Retinal pigment epithelial cell (primary cell): Measurements from ENCODE around the gene BLID.

ENCODE experiments used
- DNase-seq: peaks from one replicate; pipeline ENCODE4 v3.0.0-alpha.2; 2010; ENCODE audit warnings: low read depth
- H3K4me3 ChIP-seq: 2 replicates; pipeline ENCODE4 v1.5.1; 2011; ENCODE audit warnings: mild to moderate bottlenecking, low read length, control low read depth, moderate library complexity
- TF ChIP-seq, protein P1 (sequence below): conservative IDR thresholded peaks from 2 replicates; pipeline ENCODE4 v1.5.1; 2011; ENCODE audit warnings: low read depth, low read length, control low read depth, inconsistent platforms

BLID gene

DNA sequence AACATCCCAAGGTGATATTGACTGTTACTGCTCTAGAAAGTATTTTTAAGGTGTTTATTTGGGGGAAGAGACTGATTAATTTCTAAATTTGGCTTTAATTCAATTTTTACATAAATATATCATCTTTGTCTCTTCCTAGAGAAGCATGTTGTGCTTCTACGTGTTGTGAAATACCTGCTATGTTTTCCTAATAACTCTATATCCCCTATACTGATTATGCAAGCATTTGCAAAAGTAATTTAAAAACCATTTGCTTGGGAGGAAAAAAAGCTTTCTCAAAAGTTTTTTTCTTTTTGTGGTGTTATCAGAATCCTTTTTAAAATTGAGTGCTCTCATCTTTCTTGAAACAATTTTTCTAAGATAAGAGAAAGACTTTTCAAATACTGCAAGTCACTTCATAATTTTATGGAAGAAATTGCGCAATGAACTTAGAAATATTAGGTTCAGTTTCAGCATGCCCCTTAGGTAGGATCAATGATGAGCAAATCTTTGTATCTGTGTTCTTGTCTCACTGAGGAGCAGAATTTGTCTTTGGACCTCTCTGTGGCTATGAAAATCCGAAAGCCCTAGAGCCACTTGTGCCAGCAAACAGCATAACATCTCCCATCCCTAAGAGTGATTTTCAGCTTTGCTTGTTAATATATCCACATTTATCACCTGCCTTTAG lies 7.4 kb upstream of the BLID start:
- TF ChIP-seq, protein P1, sequence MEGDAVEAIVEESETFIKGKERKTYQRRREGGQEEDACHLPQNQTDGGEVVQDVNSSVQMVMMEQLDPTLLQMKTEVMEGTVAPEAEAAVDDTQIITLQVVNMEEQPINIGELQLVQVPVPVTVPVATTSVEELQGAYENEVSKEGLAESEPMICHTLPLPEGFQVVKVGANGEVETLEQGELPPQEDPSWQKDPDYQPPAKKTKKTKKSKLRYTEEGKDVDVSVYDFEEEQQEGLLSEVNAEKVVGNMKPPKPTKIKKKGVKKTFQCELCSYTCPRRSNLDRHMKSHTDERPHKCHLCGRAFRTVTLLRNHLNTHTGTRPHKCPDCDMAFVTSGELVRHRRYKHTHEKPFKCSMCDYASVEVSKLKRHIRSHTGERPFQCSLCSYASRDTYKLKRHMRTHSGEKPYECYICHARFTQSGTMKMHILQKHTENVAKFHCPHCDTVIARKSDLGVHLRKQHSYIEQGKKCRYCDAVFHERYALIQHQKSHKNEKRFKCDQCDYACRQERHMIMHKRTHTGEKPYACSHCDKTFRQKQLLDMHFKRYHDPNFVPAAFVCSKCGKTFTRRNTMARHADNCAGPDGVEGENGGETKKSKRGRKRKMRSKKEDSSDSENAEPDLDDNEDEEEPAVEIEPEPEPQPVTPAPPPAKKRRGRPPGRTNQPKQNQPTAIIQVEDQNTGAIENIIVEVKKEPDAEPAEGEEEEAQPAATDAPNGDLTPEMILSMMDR = no peak
- no peak overlapping the region for H3K4me3 ChIP-seq
- DNase-seq = no peak

DNA sequence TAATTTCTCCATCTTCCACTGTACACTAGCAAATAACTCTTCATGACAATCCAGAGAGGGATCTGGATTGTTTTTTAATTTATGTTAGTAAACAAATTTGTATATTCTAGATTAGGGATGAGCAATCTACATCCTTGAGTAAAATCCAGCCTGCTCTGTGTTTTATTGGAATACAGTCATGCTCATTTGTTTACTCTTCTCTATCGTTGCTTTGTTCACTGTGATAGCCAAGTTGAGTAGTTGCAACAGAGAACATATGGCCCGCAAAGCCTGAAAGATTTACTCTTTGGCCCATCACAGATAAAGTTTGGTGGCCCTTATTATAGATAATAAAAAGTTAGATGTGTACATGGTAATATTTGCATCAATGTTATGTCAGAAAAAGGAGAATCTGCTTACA lies 6.2 kb upstream of the BLID start:
- DNase-seq = no peak
- no peak overlapping the region for H3K4me3 ChIP-seq
- TF ChIP-seq, protein P1 = no peak

DNA sequence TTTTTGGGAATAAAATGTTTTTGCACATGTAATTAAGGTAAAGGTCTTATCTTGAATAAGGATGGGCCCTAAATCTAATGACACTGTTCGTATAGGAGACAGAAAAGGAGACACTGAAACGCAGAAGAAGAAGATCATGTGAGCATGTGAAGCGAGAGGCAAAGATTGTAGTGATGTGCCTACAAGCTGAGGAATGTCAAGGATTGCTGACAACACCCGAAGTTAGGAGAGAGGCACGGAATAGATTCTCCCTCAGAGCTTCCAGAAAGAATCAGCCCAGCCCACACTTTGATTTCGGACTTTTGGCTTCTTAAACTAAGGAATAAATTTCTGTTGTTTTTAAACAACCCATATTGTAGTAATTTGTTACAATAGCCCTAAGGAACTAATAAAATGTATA lies 4.1 kb upstream of the BLID start:
- TF ChIP-seq, protein P1 = no peak
- DNase-seq = no peak
- H3K4me3 ChIP-seq = no peak overlapping the region

DNA sequence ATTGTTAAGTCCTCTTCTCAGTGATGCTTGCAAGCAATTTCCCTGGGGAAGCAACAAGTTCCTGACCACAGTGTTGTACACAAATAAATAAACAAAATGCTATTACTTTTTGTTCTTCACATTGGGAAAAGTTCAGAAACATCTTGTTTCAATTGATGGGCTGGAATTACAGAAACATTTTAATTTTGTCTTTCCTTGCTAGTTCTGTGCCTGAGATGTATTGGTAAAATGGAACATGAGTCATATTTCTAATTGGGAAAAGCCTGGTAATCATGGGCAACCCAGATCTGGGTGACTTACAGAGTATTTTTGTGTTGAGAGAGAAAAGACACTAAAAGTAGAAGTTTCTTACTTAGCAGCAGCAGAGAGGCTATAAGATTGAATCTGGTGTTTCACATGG lies 576 bp upstream of the BLID start:
- no peak overlapping the region for H3K4me3 ChIP-seq
- TF ChIP-seq, protein P1 = no peak
- no peak for DNase-seq

DNA sequence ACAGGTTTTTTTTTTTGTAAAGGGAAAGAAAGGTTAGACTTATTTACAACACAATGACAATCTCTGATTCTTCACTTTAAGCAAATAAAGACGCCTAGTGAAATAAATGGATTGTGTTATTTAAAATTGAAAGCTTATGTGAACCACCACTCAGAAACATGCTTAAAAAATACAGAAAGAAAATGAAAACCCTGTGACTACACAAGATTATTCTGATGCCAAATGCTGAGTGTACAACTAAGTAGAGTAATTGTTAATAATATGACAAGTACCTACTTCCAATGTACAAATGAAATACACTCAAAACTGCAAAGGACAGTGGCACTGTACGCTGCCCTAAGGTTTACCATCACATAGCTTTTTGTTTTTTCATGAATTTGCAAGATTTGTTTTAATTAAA lies 1.0 kb downstream of the BLID start:
- TF ChIP-seq, protein P1 = no peak
- no peak overlapping the region for H3K4me3 ChIP-seq
- DNase-seq = no peak

DNA sequence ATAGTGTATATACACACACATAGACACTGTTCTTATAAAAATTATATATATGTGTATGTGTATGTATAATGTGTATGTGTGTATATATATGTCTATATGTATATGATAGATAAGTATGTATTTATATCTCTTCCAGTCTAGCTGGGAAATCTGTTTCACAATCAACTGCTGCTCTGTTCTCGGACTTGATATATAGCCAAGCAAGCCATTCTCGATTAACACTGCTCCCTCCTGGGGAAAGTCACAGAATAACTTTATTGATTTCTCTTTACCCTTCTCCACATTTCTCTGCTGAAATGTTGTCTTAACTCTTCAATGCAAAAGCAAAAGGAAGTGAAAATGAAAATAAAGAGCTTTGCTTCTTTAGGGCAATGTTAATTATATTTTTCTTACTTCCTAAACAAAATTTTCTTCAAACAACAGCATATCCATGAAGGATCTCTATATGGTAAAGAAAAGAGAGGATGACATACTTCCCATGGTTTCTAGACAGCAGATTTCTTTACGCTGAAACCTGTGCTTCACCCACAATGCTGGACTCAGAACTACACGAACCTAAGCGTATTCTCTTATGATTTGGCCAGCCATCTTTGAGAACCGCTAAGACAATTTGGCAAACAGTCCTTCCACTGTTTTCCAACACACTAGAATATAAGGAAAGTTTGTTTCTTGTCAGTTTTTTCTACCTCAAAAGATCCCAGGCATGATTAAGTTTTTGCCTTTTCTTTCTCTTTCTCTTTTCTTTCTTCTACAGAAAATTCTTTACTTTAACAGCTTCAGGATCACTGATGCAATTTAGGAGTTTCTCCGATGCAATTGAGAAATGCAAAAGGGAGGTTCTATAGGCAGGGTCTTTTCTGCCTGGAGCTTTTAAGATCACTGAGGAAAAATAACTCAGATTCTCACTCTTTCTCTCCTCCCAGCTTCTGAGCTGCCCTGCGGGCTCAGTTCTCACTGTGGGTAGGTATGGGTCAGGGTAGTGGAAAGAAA lies 1.9 kb downstream of the BLID start:
- TF ChIP-seq, protein P1 = no peak
- no peak for DNase-seq
- H3K4me3 ChIP-seq = no peak overlapping the region
